ENCODE measurements around the gene F5. TPM values are rescaled to one million over a fixed set of nuclear protein-coding genes. Genes with fewer than 3 reads are reported as not detected.

F5 gene
- polyA plus RNA-seq: under 1 TPM; 0.02 to 0.07 TPM

GRCh38 chr1:169586395-169587255, at the start of gene F5:
TSS of gene F5 (minus strand) at chr1:169586481. CDS start at chr1:169586386, 95 bp downstream.
- H3K36me3 ChIP-seq (ENCODE audit: control insufficient read depth in 2 of 2, insufficient read depth in 2 of 2, low read length in 1 of 2): no peaks in the 10 kb centered on the region
- H3K9me3 ChIP-seq (ENCODE audit: control insufficient read depth in 2 of 2, insufficient read depth in 1 of 2, low read depth in 1 of 2, low read length in 1 of 2): no peaks in the 10 kb centered on the region
- H3K4me3 ChIP-seq (ENCODE audit: low read depth in 1 of 2, low read length in 2 of 2): no peak within 1 kb of the TSS
- H3K27me3 ChIP-seq (ENCODE audit: control insufficient read depth in 1 of 2, insufficient read depth in 2 of 2, low read length in 2 of 2): no peaks in the 10 kb centered on the region
- WGBS, 2 donors: 23 to 27% methylated on average over 15 of the region's 15 CpGs
- peaks cover 0 to 4% of the 10 kb centered on the region in 2 donors for H3K4me1 ChIP-seq (ENCODE audit: control insufficient read depth in 2 of 2, insufficient read depth in 2 of 2, low read length in 1 of 2)
- no peak within 1 kb of the TSS for H3K27ac ChIP-seq (ENCODE audit: low read depth in 2 of 2, low read length in 1 of 2)

GRCh38 chr1:169634877-169635276, 48.6 kb upstream of the F5 start:
- H3K27me3 ChIP-seq (ENCODE audit: control insufficient read depth in 1 of 2, insufficient read depth in 2 of 2, low read length in 2 of 2): no peaks in the 10 kb centered on the region
- H3K9me3 ChIP-seq (ENCODE audit: control insufficient read depth in 2 of 2, insufficient read depth in 1 of 2, low read depth in 1 of 2, low read length in 1 of 2): peaks cover 8% of the 10 kb centered on the region in 2 donors
- H3K36me3 ChIP-seq (ENCODE audit: control insufficient read depth in 2 of 2, insufficient read depth in 2 of 2, low read length in 1 of 2): no peaks in the 10 kb centered on the region
- 73 to 79% methylated on average over 1 of the region's 1 CpG for WGBS, 2 donors
- H3K4me3 ChIP-seq (ENCODE audit: low read depth in 1 of 2, low read length in 2 of 2): no peak overlapping the region
- no peaks in the 10 kb centered on the region for H3K4me1 ChIP-seq (ENCODE audit: control insufficient read depth in 2 of 2, insufficient read depth in 2 of 2, low read length in 1 of 2)
- H3K27ac ChIP-seq (ENCODE audit: low read depth in 2 of 2, low read length in 1 of 2): no peak overlapping the region

- Histone ChIP-seq H3K36me3 (ENCODE audit: control insufficient read depth in 2 of 2, insufficient read depth in 2 of 2, low read length in 1 of 2) (no peaks in the 10 kb centered on the region), H3K27me3 (ENCODE audit: control insufficient read depth in 1 of 2, insufficient read depth in 2 of 2, low read length in 2 of 2) (no peaks in the 10 kb centered on the region), H3K4me3 (ENCODE audit: low read depth in 1 of 2, low read length in 2 of 2) (no peak overlapping the region), H3K9me3 (ENCODE audit: control insufficient read depth in 2 of 2, insufficient read depth in 1 of 2, low read depth in 1 of 2, low read length in 1 of 2) (peaks cover 8% of the 10 kb centered on the region in 2 donors), H3K27ac (ENCODE audit: low read depth in 2 of 2, low read length in 1 of 2) (no peak overlapping the region), H3K4me1 (ENCODE audit: control insufficient read depth in 2 of 2, insufficient read depth in 2 of 2, low read length in 1 of 2) (no peaks in the 10 kb centered on the region)
- WGBS, 2 donors: 81 to 88% methylated on average over 1 of the region's 1 CpG
These were observed 47.9 kb upstream of the F5 start for GRCh38 chr1:169634145-169634544.

GRCh38 chr1:169631249-169631648, 45.0 kb upstream of the F5 start:
- no peaks in the 10 kb centered on the region for H3K36me3 ChIP-seq (ENCODE audit: control insufficient read depth in 2 of 2, insufficient read depth in 2 of 2, low read length in 1 of 2)
- no peak overlapping the region for H3K4me3 ChIP-seq (ENCODE audit: low read depth in 1 of 2, low read length in 2 of 2)
- H3K27me3 ChIP-seq (ENCODE audit: control insufficient read depth in 1 of 2, insufficient read depth in 2 of 2, low read length in 2 of 2): no peaks in the 10 kb centered on the region
- H3K27ac ChIP-seq (ENCODE audit: low read depth in 2 of 2, low read length in 1 of 2): no peak overlapping the region
- WGBS, 2 donors: 76 to 78% methylated on average over 3 of the region's 3 CpGs
- H3K4me1 ChIP-seq (ENCODE audit: control insufficient read depth in 2 of 2, insufficient read depth in 2 of 2, low read length in 1 of 2): no peaks in the 10 kb centered on the region
- H3K9me3 ChIP-seq (ENCODE audit: control insufficient read depth in 2 of 2, insufficient read depth in 1 of 2, low read depth in 1 of 2, low read length in 1 of 2): peaks cover 5 to 8% of the 10 kb centered on the region in 2 donors

- H3K27ac ChIP-seq (ENCODE audit: low read depth in 2 of 2, low read length in 1 of 2): no peak within 1 kb of the TSS
- no peaks in the 10 kb centered on the region for H3K36me3 ChIP-seq (ENCODE audit: control insufficient read depth in 2 of 2, insufficient read depth in 2 of 2, low read length in 1 of 2)
- H3K4me1 ChIP-seq (ENCODE audit: control insufficient read depth in 2 of 2, insufficient read depth in 2 of 2, low read length in 1 of 2): no peaks in the 10 kb centered on the region
- H3K9me3 ChIP-seq (ENCODE audit: control insufficient read depth in 2 of 2, insufficient read depth in 1 of 2, low read depth in 1 of 2, low read length in 1 of 2): peaks cover 5 to 8% of the 10 kb centered on the region in 2 donors
- H3K27me3 ChIP-seq (ENCODE audit: control insufficient read depth in 1 of 2, insufficient read depth in 2 of 2, low read length in 2 of 2): no peaks in the 10 kb centered on the region
- no peak within 1 kb of the TSS for H3K4me3 ChIP-seq (ENCODE audit: low read depth in 1 of 2, low read length in 2 of 2)
- WGBS, 2 donors: 76 to 90% methylated on average over 1 of the region's 1 CpG
These were observed 43.7 kb upstream of the F5 start, which contains the start of gene SELP for GRCh38 chr1:169630006-169630405. TSS of gene SELP (minus strand) at chr1:169630124. CDS start at chr1:169630074, 50 bp downstream.

GRCh38 chr1:169624912-169625311, 38.6 kb upstream of the F5 start:
- peaks cover 0 to 2% of the 10 kb centered on the region in 2 donors for H3K4me1 ChIP-seq (ENCODE audit: control insufficient read depth in 2 of 2, insufficient read depth in 2 of 2, low read length in 1 of 2)
- H3K27ac ChIP-seq (ENCODE audit: low read depth in 2 of 2, low read length in 1 of 2): no peak overlapping the region
- H3K4me3 ChIP-seq (ENCODE audit: low read depth in 1 of 2, low read length in 2 of 2): no peak overlapping the region
- 63 to 67% methylated on average over 2 of the region's 2 CpGs for WGBS, 2 donors
- H3K36me3 ChIP-seq (ENCODE audit: control insufficient read depth in 2 of 2, insufficient read depth in 2 of 2, low read length in 1 of 2): no peaks in the 10 kb centered on the region
- no peaks in the 10 kb centered on the region for H3K9me3 ChIP-seq (ENCODE audit: control insufficient read depth in 2 of 2, insufficient read depth in 1 of 2, low read depth in 1 of 2, low read length in 1 of 2)
- H3K27me3 ChIP-seq (ENCODE audit: control insufficient read depth in 1 of 2, insufficient read depth in 2 of 2, low read length in 2 of 2): no peaks in the 10 kb centered on the region

- peaks cover 0 to 2% of the 10 kb centered on the region in 2 donors for H3K4me1 ChIP-seq (ENCODE audit: control insufficient read depth in 2 of 2, insufficient read depth in 2 of 2, low read length in 1 of 2)
- H3K36me3 ChIP-seq (ENCODE audit: control insufficient read depth in 2 of 2, insufficient read depth in 2 of 2, low read length in 1 of 2): no peaks in the 10 kb centered on the region
- no peaks in the 10 kb centered on the region for H3K9me3 ChIP-seq (ENCODE audit: control insufficient read depth in 2 of 2, insufficient read depth in 1 of 2, low read depth in 1 of 2, low read length in 1 of 2)
- no peak overlapping the region for H3K4me3 ChIP-seq (ENCODE audit: low read depth in 1 of 2, low read length in 2 of 2)
- H3K27ac ChIP-seq (ENCODE audit: low read depth in 2 of 2, low read length in 1 of 2): no peak overlapping the region
- no peaks in the 10 kb centered on the region for H3K27me3 ChIP-seq (ENCODE audit: control insufficient read depth in 1 of 2, insufficient read depth in 2 of 2, low read length in 2 of 2)
These were observed 37.8 kb upstream of the F5 start for GRCh38 chr1:169624122-169624521.

- H3K4me1 ChIP-seq (ENCODE audit: control insufficient read depth in 2 of 2, insufficient read depth in 2 of 2, low read length in 1 of 2): peaks cover 0 to 2% of the 10 kb centered on the region in 2 donors
- no peaks in the 10 kb centered on the region for H3K36me3 ChIP-seq (ENCODE audit: control insufficient read depth in 2 of 2, insufficient read depth in 2 of 2, low read length in 1 of 2)
- 79 to 81% methylated on average over 6 of the region's 6 CpGs for WGBS, 2 donors
- H3K9me3 ChIP-seq (ENCODE audit: control insufficient read depth in 2 of 2, insufficient read depth in 1 of 2, low read depth in 1 of 2, low read length in 1 of 2): no peaks in the 10 kb centered on the region
- no peak overlapping the region for H3K4me3 ChIP-seq (ENCODE audit: low read depth in 1 of 2, low read length in 2 of 2)
- H3K27me3 ChIP-seq (ENCODE audit: control insufficient read depth in 1 of 2, insufficient read depth in 2 of 2, low read length in 2 of 2): no peaks in the 10 kb centered on the region
- H3K27ac ChIP-seq (ENCODE audit: low read depth in 2 of 2, low read length in 1 of 2): no peak overlapping the region
These were observed 37.0 kb upstream of the F5 start for GRCh38 chr1:169623132-169623926.

- H3K27me3 ChIP-seq (ENCODE audit: control insufficient read depth in 1 of 2, insufficient read depth in 2 of 2, low read length in 2 of 2): no peaks in the 10 kb centered on the region
- no peak overlapping the region for H3K4me3 ChIP-seq (ENCODE audit: low read depth in 1 of 2, low read length in 2 of 2)
- H3K27ac ChIP-seq (ENCODE audit: low read depth in 2 of 2, low read length in 1 of 2): no peak overlapping the region
- WGBS, 2 donors: 83 to 84% methylated on average over 8 of the region's 8 CpGs
- no peaks in the 10 kb centered on the region for H3K9me3 ChIP-seq (ENCODE audit: control insufficient read depth in 2 of 2, insufficient read depth in 1 of 2, low read depth in 1 of 2, low read length in 1 of 2)
- no peaks in the 10 kb centered on the region for H3K36me3 ChIP-seq (ENCODE audit: control insufficient read depth in 2 of 2, insufficient read depth in 2 of 2, low read length in 1 of 2)
- H3K4me1 ChIP-seq (ENCODE audit: control insufficient read depth in 2 of 2, insufficient read depth in 2 of 2, low read length in 1 of 2): peaks cover 0 to 2% of the 10 kb centered on the region in 2 donors
These were observed 34.3 kb upstream of the F5 start for GRCh38 chr1:169620565-169620964.

Measured in esophagus (tissue), 2 donors.